Fibroblast of upper back skin (primary cell): ENCODE results near the gene ZFP36L1.
"Not testable (repeated sequence)": the region's sequence is repeated elsewhere in the genome, so short reads cannot be mapped to it uniquely, and the experiment has no call there.

ENCODE experiments used
- DNase-seq: peaks from one replicate; pipeline ENCODE4 v3.0.0-alpha.2; 2013

Gene ZFP36L1

DNA sequence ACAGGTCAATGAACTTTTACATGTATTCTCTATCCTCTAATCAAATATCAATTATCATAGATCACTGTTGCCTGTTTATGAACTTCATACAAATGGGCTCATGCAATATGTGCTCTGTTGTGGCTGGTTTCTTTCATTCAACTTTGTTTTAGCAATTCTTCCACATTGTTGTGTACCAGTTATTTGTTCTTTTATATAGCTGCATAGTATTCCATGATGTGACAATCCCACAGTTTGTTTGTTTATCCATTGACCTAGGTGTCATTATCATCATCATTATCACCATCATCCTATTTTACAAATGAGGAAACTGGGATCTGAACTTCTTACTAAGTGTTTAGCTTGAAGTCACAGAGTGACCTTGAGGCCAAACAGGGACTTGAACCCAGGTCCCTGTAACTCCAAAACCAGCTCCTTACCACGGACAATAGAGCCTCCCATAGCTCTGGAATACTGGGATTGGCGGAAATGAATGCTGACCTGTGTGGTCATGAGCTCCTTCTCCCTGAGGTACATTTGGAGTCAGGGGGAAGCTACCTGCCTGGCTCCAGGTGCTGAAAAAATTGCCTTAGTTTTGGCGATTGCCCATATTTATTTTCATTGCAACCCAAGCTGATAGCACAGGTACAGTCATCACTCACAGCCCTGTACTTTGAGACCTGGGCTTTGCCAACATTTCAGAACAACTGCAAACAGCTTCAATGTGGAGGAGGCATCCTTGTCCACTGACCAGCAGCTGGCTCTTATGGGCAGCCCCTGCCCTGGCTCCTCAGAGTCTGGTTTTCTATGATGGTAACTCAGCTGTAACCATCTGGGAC, 9.2 kb downstream of the ZFP36L1 start:
- DNase-seq = no peak

DNA sequence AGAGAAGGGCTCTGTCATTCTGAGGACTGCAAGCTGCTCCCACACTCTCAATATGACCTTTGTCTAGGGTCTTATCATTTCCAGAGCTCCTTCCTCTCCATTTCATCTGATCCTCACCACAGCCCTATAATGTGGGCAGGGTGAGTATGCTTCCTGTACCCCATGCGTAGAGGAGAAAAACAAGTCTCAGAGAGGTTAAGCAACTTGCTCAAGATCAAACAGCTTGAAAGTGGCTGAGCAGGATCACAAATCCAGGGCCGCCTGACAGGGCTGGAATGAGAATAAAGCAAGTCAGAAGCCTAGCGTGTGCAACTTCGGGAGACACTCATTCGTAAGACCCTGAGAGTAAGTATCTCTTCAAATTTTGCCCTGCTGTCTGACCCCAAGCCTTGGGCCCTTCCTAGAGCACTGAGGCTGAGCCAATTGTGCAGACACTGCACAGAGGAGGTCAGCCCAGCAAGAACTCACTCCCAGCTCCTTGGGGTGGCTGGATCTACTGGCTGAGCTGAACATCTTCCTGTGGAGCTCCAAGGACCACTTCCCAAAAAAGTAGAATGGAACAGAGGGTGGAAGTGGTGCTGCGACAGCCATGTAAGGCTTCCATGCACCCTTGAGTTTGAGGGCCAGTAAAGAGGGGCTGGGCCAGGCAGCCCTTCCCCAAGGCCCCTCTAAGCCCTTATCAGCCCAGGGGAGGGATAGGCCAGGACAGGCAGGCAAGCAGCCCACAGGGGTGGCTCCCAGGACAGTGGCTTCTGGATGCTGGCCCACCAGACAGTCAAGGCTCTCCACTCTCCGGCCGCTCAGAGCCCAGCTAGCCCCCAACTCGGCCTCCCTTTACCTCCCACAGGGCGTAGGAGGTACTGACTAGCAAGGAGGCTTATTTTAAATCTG, 10.5 kb downstream of the ZFP36L1 start:
- DNase-seq = no peak

DNA sequence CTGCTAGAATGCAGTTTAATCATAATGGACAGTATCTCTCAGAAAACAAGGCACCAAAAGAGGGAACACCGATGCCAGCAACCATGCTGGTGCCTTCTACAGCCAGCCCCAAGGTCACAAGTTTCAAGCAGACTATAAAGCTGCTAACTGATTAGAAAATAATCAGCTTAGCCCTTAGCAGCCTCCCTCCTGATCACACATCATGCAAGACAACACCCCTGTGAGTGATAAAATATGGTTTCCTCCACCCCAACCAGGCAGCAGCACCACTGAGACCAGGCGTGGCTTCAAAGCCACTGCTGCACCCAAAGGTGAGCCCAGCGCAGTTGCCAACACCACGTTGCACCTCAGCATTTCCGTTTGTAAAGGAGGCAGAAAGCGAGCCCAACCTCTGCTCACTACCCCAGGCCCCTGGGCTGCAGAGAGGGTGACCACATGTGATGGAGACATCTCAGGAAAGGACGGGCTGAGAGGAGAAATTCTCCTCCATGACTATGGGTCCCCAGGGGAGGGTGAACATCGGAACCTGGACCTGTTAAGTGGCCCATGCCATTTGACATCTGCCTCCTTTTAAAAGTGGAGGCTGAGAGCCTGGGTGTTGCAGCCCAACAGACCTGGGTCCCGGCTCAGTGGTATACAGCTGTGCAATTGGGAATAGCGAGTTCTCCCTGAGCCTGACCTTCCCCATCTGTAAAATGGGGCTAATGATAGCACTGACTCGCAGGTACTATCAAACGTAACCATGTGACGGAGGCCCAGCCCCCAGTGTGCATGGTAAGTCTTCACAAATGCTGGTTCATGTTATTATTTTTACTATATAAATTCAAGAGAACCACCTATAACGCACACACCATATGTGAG, 11.5 kb downstream of the ZFP36L1 start:
- DNase-seq = no peak

DNA sequence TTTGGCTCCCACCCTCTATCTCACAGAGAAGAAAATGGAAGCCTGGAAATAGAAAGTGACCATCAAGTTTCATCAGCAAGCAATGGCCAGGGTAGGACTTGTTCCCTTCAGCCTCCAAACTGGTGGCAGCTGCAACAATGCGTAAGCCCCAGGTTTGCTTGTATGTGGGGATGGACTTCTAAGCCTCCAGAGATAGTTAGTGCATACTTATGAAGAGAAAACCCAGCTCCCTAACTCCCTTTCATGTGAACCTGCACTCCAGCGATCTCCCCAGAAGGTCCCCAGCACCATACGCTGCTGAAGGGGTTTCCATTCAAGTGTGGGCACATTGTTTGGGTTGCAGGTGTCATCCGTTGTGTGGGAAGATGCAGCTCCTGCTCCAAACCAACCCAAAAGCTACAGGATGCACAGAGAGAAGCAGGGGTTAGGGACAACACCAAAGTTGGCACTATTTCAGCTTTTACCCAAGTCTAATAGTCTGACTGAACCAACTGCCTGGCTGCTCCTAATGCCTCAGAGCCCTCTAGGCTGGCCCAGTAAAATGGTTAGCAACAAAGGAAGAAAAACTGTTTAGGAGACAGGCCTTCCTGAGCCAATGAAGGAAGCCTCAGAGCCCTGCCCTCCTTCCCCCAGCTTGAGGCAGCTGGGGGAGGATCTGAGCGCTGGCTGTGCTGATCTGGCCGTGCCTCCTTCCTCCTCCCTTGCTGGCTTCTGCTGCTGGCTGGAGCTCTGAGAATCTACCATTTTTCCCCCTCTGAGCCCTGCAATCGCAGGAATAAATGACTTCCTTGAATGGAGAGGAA, 12.3 kb downstream of the ZFP36L1 start:
- peak; percentile 72 for DNase-seq

DNA sequence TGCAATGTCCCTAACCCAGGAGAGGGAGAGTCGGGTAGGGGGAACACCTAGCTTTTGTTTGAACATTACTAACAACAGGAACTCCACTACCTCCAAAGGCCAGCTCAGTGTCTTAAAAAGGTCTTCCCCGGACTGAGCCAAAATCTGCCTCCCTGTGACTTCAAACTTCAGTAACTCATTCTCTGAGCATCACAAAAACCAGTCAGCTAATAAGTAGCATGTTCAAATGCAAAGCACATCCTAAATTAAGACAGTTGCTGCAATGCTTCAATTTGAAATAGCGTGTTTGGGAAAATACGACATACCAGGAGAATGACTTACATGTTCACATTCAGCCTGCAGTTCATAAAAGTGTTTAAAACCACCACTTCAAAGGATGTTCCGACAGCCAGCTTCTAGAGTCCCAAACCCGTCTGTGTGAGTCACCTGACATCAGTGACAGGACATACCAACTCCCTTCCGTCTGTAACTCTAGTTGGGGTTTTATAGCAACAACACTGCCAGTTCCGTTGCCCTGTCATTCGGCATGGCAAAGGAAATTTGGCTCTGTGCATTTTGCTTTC, 13.0 kb downstream of the ZFP36L1 start:
- DNase-seq = peak; percentile 94

DNA sequence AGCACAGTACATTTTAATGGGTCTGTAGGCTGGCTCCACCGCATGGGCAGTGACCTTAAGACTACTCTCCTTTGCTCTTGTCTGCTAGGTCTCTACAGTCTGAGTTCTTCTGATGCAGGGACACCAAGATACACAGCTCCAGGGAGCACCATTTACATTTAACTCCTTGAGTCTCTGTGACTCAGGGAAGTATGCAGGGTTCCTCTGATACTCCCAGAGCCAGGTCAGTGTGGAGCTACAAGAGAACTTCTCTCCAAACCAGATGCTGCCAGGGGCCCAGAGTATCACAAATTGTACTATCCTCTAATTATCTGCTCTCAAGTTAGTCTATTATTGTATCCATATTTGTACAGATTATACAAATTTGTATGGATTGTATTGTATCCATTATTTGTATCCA, 15.2 kb downstream of the ZFP36L1 start:
- no peak for DNase-seq

DNA sequence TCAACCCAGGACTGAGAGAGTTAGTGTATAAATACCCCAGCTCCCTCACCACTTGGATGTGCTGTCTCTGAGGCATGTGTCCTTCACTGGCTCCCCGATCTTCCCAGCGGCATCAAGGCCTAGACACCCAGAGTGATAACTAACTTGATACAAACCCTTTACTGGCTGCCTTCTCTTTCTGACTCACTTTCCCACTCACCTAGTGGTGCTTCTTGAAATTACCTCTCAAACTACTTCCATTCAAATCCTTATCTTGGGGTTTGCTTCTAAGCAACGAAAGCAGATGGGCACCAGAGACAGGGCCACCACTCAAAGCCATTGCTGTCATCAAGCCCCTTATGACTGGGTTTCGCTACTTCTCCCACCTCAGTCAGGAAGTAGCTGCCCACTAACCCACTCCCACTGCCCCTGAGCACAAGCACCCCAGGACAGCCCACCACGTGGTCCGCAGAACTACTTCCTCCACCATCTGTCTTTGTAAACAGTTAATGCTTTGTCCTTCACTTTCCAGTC, 17.2 kb downstream of the ZFP36L1 start:
- no peak for DNase-seq

DNA sequence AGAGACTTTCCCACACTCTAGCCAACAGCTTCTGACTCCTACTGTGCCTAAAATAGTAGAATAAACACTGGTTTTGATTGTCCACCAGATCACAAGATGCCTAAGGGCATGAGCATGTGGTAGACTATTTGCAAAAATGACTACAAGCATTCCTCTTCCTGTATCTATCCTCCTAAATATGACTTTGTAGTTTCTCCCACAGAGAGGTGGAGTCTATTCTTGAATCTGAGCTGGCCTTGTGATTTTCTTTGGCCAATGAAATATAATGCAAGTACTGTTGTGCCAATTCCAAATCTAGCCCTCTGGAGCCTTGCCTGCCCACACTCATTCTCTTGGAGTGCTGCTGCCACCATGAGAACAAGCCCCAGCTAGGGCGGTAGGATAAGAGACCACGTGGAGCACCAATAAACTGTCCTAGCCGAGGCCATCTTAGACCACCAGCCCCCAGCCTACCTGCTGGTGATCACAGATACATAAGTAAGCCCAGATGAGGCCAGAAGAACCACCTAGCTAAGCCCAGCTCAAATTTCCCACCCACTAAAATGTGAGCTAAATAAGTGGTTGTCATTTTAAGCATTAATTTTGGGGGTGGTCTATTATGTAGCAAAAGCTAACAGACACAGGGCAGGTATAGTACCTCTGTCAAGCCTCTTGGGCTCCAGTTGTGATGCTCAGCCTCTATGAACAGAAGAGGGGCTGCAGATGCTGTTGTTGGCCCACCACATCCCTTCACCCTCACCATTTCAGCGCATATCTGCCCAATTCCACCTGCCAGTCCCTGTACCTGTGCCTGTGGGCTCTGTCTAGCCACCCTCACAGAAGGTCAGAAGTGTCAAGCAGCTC, 17.9 kb downstream of the ZFP36L1 start:
- peak; percentile 31 for DNase-seq

DNA sequence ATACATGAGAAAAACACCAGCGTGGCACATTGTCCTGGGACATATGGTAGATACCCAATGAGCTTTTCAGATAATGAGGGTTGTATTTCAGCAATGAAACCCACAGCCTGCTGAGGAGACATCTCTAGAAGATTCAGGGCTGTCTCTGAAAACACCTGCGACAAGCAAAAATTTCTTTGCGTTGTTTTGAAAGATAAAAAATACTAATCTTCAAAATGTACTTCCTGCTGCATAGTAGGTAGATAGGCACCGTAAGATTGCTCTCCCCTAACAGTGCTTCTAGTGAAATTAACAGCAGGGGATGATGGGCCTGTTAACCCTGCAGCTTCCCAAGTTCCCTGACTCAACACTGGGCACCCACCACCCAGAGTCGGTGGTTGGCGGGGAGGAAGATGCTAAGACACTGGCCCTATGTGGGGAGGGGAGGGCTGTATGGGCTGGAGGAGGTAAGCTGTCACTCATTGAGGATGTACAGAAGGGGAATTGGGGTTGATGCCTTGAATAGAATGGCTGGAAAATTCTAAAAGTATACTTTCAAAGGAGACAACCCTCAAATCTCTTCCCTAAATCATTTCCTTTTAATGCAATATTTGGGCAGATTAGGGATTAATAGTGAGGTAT, 20.0 kb downstream of the ZFP36L1 start:
- no peak for DNase-seq

DNA sequence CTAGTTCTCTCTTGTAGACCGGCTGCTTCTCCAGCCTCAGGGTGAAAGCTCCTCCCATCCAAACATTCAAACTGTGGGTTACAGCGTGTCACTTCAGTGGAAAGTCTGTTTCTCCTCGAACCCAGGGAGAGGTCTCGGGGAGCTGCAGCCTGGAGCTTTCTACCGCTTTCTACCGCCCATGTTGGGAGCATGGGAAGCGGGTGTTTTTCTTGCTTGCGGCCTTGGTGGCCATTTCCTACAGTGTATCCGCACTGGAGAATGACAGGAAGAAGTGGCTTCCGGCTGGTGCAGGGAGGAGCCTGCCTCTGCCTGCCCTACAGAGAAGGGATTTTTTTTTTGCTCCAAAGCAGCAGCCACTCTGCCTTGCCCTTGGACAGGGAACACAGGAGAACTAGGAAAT, 21.2 kb downstream of the ZFP36L1 start:
- no peak for DNase-seq

DNA sequence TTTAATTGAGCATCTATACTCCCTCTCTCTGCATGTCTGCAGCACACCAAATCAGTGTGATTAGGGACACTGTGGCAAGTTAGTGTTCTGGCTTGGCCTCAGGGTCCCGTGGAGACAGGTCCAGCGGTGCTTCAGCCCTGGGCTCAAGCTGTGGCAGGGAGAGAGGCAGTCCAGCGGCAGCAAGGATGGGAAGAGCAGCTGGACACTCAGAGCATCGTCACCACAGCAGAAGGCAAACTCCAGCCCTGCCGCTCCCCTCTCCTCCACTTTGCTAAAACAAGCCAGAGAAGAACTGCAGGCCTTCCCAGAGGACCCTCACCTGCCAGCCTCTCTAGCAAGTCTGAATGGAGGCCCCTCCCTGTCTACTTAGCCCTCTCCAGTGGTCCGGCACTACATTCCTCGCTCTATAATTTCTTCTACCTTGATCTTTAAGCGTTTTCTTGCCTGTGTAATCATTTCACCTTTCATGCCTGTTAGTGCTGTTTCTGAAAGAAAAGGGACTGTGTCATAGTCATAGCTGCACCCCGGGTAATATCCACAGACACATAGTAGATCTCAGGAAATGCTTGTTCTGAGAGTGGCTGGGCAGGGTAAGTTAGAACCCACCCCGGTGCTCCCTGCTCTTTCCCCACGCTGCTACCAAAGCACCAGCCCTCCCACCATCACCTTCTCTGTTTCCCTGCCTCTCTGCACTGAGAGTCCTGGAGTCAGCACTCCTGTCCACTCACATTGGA, 22.1 kb downstream of the ZFP36L1 start:
- no peak for DNase-seq

DNA sequence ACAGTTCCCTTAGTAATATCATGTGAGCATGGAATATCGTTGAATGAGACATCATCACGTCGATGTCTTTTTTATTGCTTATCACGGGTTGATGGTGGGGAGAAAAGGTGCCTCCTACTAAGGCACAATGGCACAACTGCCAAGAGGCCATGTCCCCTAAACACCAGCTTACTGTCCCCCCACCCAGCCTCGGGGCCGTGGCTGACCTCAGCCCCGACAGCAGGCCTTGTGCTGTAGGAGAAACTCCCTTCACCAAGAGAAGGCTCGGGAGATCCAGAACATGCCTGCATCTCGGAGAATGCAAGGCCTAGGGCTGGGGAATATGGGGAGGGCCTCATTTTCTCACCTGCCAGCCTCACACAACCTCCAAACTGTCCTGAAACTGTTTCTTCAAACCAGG, 22.8 kb downstream of the ZFP36L1 start:
- no peak for DNase-seq

DNA sequence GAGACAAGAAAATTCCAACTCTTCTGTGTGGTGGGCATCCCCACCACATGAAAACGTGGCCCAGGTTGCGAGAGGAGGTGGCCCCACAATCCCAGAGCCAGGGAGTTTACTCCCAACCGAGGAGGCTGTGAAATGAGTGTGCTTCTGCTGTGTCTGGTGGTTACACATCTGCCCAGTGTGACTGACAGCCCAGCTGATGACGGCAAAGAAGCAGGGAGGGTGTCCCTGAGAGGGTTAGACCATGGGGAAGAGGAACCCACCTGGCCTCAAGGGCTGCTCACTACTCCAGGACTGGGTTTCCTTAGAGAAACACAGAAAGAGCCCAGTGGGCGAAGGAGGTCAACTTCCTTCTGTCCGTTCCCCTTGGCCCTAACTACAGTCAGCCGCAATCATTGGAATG, 24.6 kb downstream of the ZFP36L1 start:
- DNase-seq = no peak

DNA sequence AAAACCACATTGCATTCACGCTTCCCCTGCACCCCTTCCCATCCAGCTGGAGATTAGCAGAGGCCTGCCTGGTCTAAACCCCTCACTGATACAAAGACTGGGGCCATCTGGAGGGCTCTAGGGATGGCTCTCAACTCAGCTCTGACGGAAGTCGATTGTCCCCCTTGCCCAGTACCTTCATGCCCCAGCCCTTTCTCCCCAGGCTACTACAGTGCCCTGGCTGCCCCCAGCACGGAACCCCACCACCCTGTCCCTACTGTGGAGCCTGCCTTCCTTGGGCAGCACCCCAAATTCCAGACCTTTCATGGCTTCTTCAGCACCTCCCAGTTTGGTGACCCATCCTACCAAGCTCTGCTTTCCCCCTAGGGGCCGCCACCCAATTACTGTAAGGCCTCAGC, 25.6 kb downstream of the ZFP36L1 start:
- no peak for DNase-seq

DNA sequence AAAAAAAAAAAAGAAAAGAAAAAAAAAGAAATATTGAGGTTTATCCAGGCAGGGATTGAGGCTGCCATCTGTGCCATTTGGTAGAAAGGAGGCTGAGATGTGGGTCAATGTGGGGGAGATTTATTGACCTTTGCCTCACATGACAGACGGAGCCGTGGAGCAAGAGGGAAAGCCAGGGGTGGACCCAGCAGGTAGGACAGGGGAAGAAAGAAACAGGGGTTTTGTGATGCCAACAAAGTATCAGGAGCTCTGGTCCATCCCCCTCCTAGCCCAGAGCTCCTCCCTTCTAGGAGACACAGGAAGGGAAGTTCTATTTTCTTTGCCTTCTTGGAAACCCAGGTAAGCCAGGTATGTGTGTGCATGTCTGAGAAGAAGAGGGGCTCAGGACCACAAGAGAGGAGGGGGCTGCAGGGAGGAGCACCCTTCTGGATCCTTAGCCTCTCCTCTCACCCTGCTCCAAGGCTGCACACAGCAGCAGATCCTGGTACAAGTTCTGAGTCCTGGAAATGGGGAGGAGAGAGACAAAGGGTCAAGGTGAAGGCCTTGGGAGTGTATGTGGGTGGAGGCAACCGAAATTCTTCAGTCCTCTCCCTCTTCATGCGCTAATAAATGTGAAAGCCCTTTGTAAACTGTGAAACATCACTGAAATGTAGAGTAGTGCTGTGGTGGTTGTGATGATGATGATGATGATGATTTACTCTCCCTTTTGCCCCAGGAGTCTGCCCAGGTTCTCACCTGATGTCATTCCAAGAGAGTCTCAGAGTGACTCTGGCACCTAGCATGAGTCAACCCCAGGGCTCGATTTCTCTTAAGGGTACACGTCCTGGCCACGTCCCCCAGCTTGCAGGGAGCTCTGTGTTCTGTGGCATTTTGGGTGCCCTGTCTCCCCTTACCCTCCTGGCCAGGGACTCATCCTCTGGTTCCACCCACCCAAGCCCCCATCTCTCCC, 26.3 kb downstream of the ZFP36L1 start:
- DNase-seq = no peak

DNA sequence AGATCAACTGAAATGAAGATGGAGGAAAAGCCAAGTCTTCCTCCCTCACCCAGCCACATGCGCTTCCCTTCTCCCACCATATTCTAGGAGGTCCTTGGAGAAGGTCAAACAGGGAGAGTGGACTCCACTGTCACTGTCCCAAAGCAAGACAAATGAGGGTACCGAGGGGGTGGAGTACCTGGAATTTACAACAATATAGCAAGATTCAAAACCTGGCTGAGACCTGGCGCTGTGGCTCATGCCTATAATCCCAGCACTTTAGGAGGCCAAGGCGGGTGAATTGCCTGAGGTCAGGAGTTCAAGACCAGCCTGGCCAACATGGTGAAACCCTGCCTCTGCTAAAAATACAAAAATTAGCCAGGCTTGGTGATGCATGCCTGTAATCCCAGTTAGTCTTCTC, 29.0 kb downstream of the ZFP36L1 start:
- DNase-seq = not testable (repeated sequence)

DNA sequence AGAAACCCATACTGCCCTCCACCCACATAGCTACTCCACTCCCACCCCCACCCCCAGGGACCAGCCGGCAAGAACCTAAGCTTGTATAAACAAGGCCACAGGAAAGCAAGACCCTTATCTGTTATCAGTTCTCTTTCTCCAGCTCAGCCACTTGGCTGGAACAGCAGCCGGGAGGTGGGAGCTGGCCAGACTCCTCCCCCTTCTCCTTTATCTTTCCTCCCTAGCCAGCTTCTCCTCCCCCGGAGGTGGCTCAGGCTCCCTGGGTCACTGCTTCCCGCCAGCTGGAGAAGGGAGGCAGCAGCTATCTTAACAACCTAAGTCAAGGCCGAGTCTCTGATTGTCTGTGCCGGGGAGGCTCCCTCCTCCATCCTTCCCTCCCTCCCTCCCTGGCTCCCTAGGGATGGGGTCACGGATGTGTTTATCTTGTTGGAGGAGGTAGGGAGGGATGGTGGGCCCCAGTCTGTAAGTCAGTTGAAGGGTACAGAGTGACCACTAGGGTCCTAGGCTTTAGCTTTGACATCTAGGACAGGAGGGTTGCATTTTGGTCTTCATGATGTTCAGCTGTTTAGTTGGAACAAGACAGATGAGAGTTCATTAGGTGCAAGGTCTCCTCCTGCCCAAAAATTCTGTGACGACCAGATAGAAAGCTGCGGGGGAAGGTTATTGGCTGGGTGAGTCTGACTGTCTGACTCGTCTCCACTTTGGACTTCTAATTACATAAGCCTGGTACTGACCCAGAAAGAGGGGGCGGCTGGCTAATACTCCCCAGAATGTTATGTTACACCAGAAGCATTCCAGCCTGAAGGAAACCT, 29.7 kb downstream of the ZFP36L1 start:
- peak; percentile 48 for DNase-seq
